Osteoblast (primary cell): ENCODE results near the gene MELTF. TPM values are rescaled to one million over a fixed set of nuclear protein-coding genes. Genes with fewer than 3 reads are reported as not detected.

ENCODE experiments used
- DNase-seq: peaks from one replicate; pipeline ENCODE4 v3.0.0; 2011; ENCODE audit warnings: low spot score, mixed read lengths; ENCODE audit not compliant: insufficient read length; ENCODE audit errors: missing footprints
- H2AFZ ChIP-seq: 2 replicates; pipeline ENCODE4 v1.6.0; 2011; ENCODE audit warnings: mild to moderate bottlenecking, low read length
- H3K27ac ChIP-seq: 2 replicates; pipeline ENCODE4 v1.5.1; 2011; ENCODE audit warnings: mild to moderate bottlenecking, low read depth, low read length, moderate library complexity
- H3K27me3 ChIP-seq: 2 replicates; pipeline ENCODE4 v1.6.0; 2012; ENCODE audit warnings: mild to moderate bottlenecking, control low read depth, inconsistent platforms, low read length, moderate library complexity; ENCODE audit not compliant: insufficient read depth
- H3K36me3 ChIP-seq: 2 replicates; pipeline ENCODE4 v1.5.1; 2011; ENCODE audit warnings: mild to moderate bottlenecking, low read length, control low read depth, moderate library complexity; ENCODE audit not compliant: insufficient read depth
- H3K4me1 ChIP-seq: 2 replicates; pipeline ENCODE4 v1.5.1; 2011; ENCODE audit warnings: mild to moderate bottlenecking, low read length, control low read depth, moderate library complexity; ENCODE audit not compliant: insufficient read depth
- H3K4me2 ChIP-seq: 2 replicates; pipeline ENCODE4 v1.6.0; 2011; ENCODE audit warnings: mild to moderate bottlenecking, low read length; ENCODE audit not compliant: insufficient read depth
- H3K4me3 ChIP-seq: fragments of 200-600 bp; sonication (generic); 3 replicates; pipeline ENCODE4 v1.5.1; 2012; ENCODE audit warnings: mild to moderate bottlenecking, low read length, inconsistent platforms; ENCODE audit not compliant: insufficient read depth
- H3K79me2 ChIP-seq: 2 replicates; pipeline ENCODE4 v1.6.0; 2012; ENCODE audit warnings: mild to moderate bottlenecking, low read length, control low read depth, inconsistent platforms; ENCODE audit not compliant: insufficient read depth
- H3K9me3 ChIP-seq: 2 replicates; pipeline ENCODE4 v1.5.1; 2011; ENCODE audit warnings: low read depth, low read length, control low read depth
- H4K20me1 ChIP-seq: 2 replicates; pipeline ENCODE4 v1.6.0; 2012; ENCODE audit warnings: mild to moderate bottlenecking, low read length, control low read depth; ENCODE audit not compliant: insufficient read depth
- total RNA-seq: library from RNA; depleted of rRNA; stranded (reverse); fragments of >200 nt; gene quantifications from 2 replicates; pipeline ENCODE4 v1.2.3, GENCODE V29; 2012
- TF ChIP-seq, protein P1 (sequence below): IDR thresholded peaks from 2 replicates; pipeline ENCODE4 v1.5.1; 2011; ENCODE audit warnings: mild to moderate bottlenecking, low read depth, low read length, moderate library complexity; ENCODE audit errors: extremely low read depth

Gene MELTF
- total RNA-seq, 1 donor = 5.1 TPM

DNA sequence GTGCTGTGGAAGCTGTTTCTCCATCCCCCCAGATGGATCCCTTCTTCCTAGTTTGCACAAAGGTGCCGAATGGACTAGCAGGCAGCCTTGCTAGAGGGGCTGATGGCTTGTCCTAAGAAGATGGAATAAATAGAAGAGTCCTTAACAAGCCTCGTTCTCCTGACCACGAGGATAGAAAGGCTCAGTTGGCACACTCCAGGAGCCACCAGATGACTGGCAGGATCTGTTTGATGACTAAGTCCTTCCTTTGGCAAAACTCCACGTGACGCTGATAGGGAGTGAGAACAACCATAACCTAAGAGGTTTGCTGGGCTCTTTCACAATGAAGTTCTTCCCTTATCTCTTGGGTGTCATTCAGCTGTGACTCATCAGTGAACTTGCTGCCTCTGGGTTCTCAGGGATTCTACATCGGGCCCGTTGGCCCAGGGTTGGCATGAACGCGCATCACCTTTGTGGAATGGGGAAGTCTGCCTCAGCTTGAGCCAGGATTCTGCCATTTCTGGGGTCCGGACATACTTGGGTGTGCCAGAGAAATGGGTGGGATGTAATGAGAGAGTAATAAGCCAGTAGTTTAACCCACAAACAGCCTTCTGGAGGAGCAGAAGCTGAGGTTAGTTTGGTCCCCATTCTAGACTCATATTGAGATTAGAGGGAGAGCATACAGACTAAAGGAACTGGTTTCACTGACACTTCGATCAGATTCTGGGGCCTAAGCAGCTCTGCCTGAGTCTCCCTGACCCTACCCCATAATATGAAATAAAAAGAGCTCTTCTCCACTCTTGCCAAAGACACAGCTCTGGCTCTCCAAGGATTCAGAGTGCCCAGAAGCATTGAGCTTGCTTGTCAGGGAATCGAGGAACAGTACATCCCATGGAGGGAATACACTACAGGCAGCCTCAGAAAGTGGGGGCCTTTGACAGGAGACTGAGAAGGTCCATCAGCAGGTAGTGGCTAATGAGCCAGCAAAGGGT lies 2.0 kb upstream of the MELTF start:
- H3K27ac ChIP-seq = peak overlapping the region; percentile 78
- no peaks in the 10 kb centered on the region for H3K79me2 ChIP-seq
- H3K4me3 ChIP-seq = no peak overlapping the region
- H2AFZ ChIP-seq = peak overlapping the region; percentile 52
- peaks cover 2% of the 10 kb centered on the region for H3K27me3 ChIP-seq
- TF ChIP-seq, protein P1, sequence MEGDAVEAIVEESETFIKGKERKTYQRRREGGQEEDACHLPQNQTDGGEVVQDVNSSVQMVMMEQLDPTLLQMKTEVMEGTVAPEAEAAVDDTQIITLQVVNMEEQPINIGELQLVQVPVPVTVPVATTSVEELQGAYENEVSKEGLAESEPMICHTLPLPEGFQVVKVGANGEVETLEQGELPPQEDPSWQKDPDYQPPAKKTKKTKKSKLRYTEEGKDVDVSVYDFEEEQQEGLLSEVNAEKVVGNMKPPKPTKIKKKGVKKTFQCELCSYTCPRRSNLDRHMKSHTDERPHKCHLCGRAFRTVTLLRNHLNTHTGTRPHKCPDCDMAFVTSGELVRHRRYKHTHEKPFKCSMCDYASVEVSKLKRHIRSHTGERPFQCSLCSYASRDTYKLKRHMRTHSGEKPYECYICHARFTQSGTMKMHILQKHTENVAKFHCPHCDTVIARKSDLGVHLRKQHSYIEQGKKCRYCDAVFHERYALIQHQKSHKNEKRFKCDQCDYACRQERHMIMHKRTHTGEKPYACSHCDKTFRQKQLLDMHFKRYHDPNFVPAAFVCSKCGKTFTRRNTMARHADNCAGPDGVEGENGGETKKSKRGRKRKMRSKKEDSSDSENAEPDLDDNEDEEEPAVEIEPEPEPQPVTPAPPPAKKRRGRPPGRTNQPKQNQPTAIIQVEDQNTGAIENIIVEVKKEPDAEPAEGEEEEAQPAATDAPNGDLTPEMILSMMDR = no peak
- H4K20me1 ChIP-seq = peaks cover 1% of the 10 kb centered on the region
- H3K9me3 ChIP-seq = no peaks in the 10 kb centered on the region
- peak; percentile 99 for DNase-seq
- peaks cover 27% of the 10 kb centered on the region for H3K4me1 ChIP-seq
- H3K36me3 ChIP-seq = no peaks in the 10 kb centered on the region
- H3K4me2 ChIP-seq = peak overlapping the region; percentile 38

- H3K4me2 ChIP-seq = no peak overlapping the region
- H3K36me3 ChIP-seq = no peaks in the 10 kb centered on the region
- H3K4me1 ChIP-seq = peaks cover 25% of the 10 kb centered on the region
- no peaks in the 10 kb centered on the region for H3K79me2 ChIP-seq
- H3K4me3 ChIP-seq = no peak overlapping the region
- TF ChIP-seq, protein P1 = no peak
- no peaks in the 10 kb centered on the region for H3K27me3 ChIP-seq
- peak overlapping the region; percentile 78 for H3K27ac ChIP-seq
- no peaks in the 10 kb centered on the region for H4K20me1 ChIP-seq
- H3K9me3 ChIP-seq = no peaks in the 10 kb centered on the region
- H2AFZ ChIP-seq = no peak overlapping the region
- peak; percentile 88 for DNase-seq
These were observed 1.0 kb upstream of the MELTF start for GRCh38 chr3:197030379-197031314.

DNA sequence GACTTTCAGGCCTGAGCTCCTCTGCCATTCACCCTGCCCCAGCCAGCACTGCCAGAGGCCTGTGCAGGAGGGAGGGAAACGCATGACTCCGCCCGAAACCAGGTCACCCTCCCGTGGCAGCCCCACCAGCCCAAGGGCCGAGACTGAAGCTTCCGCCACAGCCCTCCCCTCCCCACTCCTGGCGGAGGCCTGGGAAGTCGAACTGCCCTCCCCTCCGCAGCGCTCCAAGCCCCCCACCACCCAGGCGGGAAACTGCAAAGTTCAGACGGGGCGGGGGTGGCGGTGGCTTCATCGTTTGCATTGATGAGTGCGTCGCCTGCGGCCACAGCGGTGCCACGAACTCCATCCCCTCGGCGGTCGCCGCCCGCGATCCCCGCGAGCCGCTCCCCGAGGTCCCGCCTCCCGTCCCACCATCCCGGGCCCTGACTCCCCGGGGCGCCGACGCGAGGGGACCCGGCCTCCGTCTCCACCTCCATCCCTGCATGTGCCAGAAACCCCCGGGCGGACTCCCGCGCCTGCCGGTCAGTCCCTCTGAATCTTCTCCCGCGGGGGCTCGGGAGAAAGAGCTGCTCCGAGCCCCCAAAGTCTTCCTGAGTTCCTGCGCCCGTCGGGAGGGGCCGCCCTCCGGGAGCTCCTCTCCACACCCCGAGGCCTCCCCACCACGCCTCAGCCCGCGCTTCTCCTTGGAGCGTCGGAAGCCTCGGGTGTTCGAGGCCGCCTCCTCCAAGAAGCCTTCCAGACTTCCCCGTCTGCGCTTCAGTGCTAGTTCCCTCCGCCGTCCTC lies 698 bp downstream of the MELTF start:
- Histone ChIP-seq H4K20me1 (no peaks in the 10 kb centered on the region), H3K4me2 (peak overlapping the region; percentile 76), H3K27ac (no peak overlapping the region), H3K36me3 (no peaks in the 10 kb centered on the region), H3K4me1 (peaks cover 25% of the 10 kb centered on the region), H3K27me3 (peaks cover 4% of the 10 kb centered on the region), H3K79me2 (no peaks in the 10 kb centered on the region), H3K9me3 (no peaks in the 10 kb centered on the region), H3K4me3 (peak overlapping the region; percentile 65), H2AFZ (no peak overlapping the region)
- DNase-seq = peak; percentile 86
- TF ChIP-seq, protein P1 = no peak
